ENCODE data around the gene MAB21L4.

MAB21L4 gene

DNA sequence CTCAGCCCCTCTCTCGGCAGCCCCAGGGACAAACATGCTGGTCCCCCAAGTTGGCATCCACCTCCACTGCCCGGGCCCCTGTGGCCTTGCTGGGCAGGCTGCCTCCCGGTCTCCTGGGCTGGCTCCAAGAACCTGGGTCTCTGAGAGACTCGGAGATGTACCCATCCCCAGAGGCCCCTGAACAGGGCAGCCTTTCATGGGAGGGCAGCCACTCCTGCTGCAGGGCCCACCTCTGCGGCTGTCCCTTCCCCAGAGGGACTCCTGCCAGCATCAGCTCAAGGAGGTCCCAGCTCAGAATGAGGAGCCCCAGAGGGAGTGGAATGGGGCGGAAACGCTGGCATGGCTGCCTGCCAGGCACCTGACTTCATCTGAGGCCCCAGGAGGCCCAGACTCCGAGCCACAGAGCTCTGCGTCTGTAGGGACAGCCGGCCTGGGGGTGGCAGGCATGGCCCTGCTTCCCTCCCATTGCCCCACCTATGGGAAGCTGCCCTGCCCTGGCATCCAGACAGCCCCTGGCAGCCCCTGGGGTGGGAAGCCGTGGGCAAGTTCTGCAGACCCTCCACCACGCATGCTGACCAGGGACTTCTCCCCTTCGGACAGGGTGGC is 9.3 kb upstream of the MAB21L4 start:
- TF ChIP-seq, protein P1, sequence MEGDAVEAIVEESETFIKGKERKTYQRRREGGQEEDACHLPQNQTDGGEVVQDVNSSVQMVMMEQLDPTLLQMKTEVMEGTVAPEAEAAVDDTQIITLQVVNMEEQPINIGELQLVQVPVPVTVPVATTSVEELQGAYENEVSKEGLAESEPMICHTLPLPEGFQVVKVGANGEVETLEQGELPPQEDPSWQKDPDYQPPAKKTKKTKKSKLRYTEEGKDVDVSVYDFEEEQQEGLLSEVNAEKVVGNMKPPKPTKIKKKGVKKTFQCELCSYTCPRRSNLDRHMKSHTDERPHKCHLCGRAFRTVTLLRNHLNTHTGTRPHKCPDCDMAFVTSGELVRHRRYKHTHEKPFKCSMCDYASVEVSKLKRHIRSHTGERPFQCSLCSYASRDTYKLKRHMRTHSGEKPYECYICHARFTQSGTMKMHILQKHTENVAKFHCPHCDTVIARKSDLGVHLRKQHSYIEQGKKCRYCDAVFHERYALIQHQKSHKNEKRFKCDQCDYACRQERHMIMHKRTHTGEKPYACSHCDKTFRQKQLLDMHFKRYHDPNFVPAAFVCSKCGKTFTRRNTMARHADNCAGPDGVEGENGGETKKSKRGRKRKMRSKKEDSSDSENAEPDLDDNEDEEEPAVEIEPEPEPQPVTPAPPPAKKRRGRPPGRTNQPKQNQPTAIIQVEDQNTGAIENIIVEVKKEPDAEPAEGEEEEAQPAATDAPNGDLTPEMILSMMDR (conservative IDR thresholded peaks at IDR 0.05), result no peak
- TF ChIP-seq ZFX (IDR thresholded peaks at IDR 0.05), result no peak

DNA sequence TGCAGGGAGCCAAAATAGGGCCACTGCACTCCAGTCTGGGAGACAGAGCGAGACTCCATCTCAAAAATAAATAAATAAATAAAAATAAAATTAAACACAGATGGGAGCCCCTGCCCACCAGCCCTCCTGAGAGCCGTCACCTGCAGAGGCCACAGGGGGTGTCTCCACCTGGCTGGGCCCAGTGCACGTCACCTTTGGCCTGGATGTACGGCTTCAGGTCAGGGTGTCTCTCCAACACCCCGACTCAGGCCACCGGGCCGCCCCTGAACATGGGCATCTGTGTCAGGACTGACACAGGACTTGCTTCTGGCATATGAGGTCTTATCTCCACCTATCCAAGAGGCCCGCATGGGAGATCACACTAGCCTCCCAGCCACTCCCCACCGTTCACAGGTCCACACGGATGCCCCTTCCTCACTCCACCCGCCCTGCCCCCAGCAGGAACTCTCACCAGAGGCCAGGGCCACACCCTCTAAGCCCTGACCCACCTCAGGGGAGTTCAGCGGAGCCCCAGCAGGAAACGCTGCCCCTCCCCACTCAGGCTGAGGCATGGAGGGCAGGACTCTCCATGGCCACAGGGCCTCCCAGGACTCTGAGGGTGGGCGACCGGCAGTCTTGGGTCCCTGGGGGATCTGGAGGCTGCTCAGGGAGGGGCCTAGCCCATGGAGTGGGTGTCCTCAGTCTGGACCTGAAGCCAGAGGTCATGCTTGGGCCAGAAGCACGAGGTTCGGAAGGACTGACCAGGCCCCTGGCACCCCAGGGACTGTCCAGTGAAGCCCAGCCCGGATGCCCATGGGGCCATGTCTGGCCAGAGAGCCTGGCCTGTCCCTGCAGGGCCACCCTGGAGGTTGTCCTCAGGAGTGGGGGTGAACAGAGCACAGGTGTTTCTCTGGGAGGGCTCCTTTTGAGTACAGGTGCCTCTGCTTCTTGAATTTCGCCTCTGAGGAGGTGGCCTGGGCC is 8.5 kb upstream of the MAB21L4 start:
- no peak overlapping the region for H3K27ac ChIP-seq
- TF ChIP-seq ZFX (IDR thresholded peaks at IDR 0.05), result no peak
- TF ChIP-seq, protein P1 (conservative IDR thresholded peaks at IDR 0.05), result no peak

More for the DNA sequence above, 9.3 kb upstream of the MAB21L4 start:
- H3K27ac ChIP-seq, result no peak overlapping the region

DNA sequence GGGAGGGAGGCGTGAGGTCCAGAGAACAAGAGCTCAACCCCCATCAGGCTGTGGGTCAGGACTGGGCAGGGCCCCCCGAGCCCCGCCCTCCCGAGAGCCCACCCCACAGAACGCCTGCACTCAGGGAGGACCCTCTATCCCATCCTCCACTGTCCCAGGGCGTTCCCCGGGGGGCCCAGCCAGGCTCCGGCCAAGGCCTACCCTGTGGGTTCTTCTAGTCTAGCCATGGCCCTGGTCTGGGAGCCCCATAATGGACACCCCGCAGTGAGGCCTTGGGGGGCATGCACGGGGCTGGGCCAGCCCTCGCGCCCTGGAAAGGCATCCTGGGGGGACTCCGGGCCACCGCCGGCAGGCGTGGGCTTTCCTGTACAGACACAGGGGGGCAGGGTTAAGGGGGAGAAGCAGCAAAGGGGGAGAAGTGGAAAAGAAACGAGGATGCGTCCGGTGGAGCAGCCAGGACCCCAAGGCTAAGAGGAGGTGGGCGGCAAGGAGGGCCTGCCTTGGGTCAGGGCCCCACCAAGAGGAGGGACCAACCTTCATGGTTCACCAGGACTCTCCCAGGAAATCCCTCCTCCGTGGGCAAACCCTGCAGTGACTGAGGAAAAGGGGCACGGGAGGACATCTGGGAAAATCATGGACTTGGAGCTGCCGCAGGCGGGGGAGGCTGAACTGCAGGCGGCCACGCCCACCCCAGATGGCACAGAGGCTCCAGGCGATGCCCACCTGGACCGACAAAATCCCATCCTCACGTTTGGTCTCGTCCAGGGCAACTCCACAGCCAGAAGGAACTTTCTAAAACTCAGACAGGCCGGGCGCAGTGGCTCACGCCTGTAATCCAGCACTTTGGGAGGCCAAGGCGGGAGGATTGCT is 7.5 kb upstream of the MAB21L4 start:
- H3K27ac ChIP-seq, result no peak overlapping the region

DNA sequence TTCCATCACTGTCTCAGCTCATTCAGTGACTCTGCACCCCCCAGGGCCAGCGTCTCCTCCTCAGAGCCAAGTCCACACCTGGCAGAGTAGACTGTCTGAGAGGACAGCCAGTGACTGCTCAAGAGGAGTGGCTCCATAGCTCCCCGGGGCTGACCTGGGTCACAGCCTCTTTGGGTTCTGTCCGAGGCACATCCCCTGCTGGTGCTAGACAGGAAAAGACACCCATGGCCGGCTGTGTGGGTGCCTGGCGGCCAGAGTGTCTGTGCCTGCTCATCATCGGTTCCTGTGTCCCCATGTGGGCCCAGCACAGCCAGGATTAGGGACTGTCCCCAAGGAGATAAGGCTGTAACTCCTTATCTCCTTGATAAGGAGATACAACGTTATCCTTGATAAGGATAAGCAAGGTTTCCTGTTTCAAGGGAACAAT is 6.7 kb upstream of the MAB21L4 start:
- no peak overlapping the region for H3K27ac ChIP-seq
- TF ChIP-seq ZFX (IDR thresholded peaks at IDR 0.05), result no peak
- TF ChIP-seq, protein P1 (conservative IDR thresholded peaks at IDR 0.05), result no peak

More for the DNA sequence above, 7.5 kb upstream of the MAB21L4 start:
- TF ChIP-seq ZFX (IDR thresholded peaks at IDR 0.05), result no peak
- TF ChIP-seq, protein P1 (conservative IDR thresholded peaks at IDR 0.05), result no peak

DNA sequence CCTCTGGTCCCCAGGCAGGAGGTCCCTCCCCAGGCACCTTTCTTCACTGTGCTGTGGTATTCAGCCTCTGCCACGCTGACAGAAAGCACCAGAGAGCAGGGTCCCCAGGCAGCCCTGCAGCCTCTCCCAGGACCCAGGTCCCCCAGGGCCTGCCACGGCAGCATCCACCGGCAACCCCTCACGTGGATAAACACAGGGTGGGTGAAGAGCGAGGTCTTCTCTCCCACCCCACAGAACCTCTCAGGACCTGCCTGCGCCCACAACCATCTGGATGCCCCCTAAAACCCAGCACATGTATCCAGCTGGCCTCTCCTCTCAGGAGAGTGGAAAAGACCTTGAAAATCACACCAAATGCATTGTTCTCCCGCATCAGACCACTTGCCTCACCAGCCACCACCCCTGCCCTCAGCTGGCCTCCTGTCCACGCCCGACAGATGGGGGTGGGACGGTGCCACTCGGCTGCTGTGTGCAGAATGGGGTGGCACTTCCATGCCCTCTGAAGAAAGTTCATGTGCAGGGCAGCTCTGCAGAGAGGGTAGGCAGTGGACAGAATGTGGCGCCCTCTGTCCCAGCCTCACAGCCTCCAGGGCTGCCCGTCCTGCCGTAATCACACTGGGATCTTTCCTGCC is 6.1 kb upstream of the MAB21L4 start:
- TF ChIP-seq ZFX (IDR thresholded peaks at IDR 0.05), result no peak
- TF ChIP-seq, protein P1 (conservative IDR thresholded peaks at IDR 0.05), result no peak
- no peak overlapping the region for H3K27ac ChIP-seq

DNA sequence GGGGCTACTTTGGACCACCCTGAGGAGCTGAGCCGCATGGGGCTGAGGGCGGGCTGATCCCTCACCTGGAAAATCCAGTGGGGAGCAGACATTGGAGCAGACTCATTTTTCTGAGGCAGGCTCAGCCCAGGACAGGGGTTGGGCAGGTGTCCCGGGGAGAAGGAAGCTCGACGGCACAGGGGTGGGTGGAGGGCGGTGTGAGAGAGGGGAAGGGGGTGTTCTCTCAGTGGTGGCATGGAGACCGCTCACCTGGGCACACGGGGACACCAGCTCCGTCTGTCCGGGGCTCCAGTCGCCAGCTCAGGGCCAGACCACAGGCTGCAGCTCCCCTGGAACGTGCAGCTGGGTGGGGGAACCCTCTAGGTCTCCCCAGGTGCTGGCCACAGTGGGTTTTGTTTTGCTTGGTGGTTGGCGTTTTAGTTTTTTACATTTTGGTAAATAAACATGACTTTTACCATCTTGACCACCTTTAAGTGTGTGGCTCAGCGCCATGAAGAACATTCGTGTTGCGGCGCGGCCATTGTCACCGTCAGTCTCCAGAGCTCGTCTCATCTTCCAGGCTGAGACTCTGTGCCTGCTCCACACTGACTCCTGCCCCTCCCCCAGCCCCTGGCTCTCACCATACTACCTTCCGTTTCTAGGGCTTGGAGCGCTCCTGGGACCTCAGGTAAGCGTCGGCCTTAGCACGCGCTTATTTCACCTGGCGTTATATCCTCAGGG is 4.3 kb upstream of the MAB21L4 start:
- H3K27ac ChIP-seq, result no peak overlapping the region
- TF ChIP-seq, protein P1 (conservative IDR thresholded peaks at IDR 0.05), result no peak
- no peak for TF ChIP-seq ZFX (IDR thresholded peaks at IDR 0.05)

All from C4-2B (cell line).